ENCODE data around the gene DCDC1. TPM values are rescaled to one million over a fixed set of nuclear protein-coding genes. Genes with fewer than 3 reads are reported as not detected.

The DCDC1 gene
- polyA plus RNA-seq, 3 donors, result 0.03 TPM; not detected in 2

- H3K4me1 Mint-ChIP-seq, result no peaks in the 10 kb centered on the region
- no peak for DNase-seq
- no peak for TF ChIP-seq CTCF (IDR thresholded peaks at IDR 0.05)
- no CpG with 5 or more reads among the region's 3 CpGs for WGBS (ENCODE audit: insufficient coverage)
- intact Hi-C loops (cut with micrococcal nuclease), result no loop called here
- Histone ChIP-seq H3K79me2 (ENCODE audit: insufficient read depth, low read length) (no peaks in the 10 kb centered on the region), H3K9ac (ENCODE audit: insufficient read depth, low read length, poor library complexity, severe bottlenecking) (no peak overlapping the region), H3K9me3 (replicated peaks in 1 of 2; ENCODE audit: control insufficient read depth in 1 of 2, insufficient read depth in 1 of 2, low read length in 2 of 2) (no peaks in the 10 kb centered on the region), H3K27me3 (ENCODE audit: control insufficient read depth in 2 of 2, insufficient read depth in 2 of 2, low read length in 2 of 2) (no peaks in the 10 kb centered on the region), H3K36me3 (replicated peaks in 1 of 2; ENCODE audit: control insufficient read depth in 1 of 2, insufficient read depth in 2 of 2, low read length in 2 of 2) (no peaks in the 10 kb centered on the region), H3K4me3 (replicated peaks in 1 of 3; ENCODE audit: low read depth in 2 of 3, low read length in 3 of 3) (no peak overlapping the region), H2AFZ (ENCODE audit: insufficient read depth, low read depth, low read length, poor library complexity, severe bottlenecking) (no peak overlapping the region), H3K4me2 (replicated peaks; ENCODE audit: extremely low read depth, low read length, poor library complexity, severe bottlenecking) (no peak overlapping the region), H3K4me1 (ENCODE audit: control insufficient read depth in 1 of 2, insufficient read depth in 2 of 2, low read length in 2 of 2) (no peaks in the 10 kb centered on the region), H3K27ac (ENCODE audit: low read depth in 1 of 2, low read length in 2 of 2) (no peak overlapping the region), H4K20me1 (ENCODE audit: insufficient read depth, low read length) (no peaks in the 10 kb centered on the region)
- peaks cover 0 to 3% (median 0%) of the 10 kb centered on the region in 3 donors for H3K27me3 Mint-ChIP-seq (ENCODE audit: low read depth in 3 of 3)
- no peak overlapping the region for H3K27ac Mint-ChIP-seq
- peak overlapping the region in 1 of 2 donors; percentile 4 for H3K4me3 Mint-ChIP-seq
- no peaks in the 10 kb centered on the region for H3K36me3 Mint-ChIP-seq
- H3K9me3 Mint-ChIP-seq, result peaks cover 0 to 1% (median 0%) of the 10 kb centered on the region in 7 donors
Observed at GRCh38 chr11:31001427-31001826, 368.1 kb downstream of the DCDC1 start.

- peaks cover 0 to 1% (median 0%) of the 10 kb centered on the region in 7 donors for H3K9me3 Mint-ChIP-seq
- Histone ChIP-seq H3K4me1 (ENCODE audit: control insufficient read depth in 1 of 2, insufficient read depth in 2 of 2, low read length in 2 of 2) (no peaks in the 10 kb centered on the region), H3K27me3 (ENCODE audit: control insufficient read depth in 2 of 2, insufficient read depth in 2 of 2, low read length in 2 of 2) (no peaks in the 10 kb centered on the region), H3K27ac (ENCODE audit: low read depth in 1 of 2, low read length in 2 of 2) (no peak overlapping the region), H3K9me3 (replicated peaks in 1 of 2; ENCODE audit: control insufficient read depth in 1 of 2, insufficient read depth in 1 of 2, low read length in 2 of 2) (no peaks in the 10 kb centered on the region), H3K9ac (ENCODE audit: insufficient read depth, low read length, poor library complexity, severe bottlenecking) (no peak overlapping the region), H4K20me1 (ENCODE audit: insufficient read depth, low read length) (no peaks in the 10 kb centered on the region), H3K79me2 (ENCODE audit: insufficient read depth, low read length) (no peaks in the 10 kb centered on the region), H3K4me3 (replicated peaks in 1 of 3; ENCODE audit: low read depth in 2 of 3, low read length in 3 of 3) (no peak overlapping the region), H2AFZ (ENCODE audit: insufficient read depth, low read depth, low read length, poor library complexity, severe bottlenecking) (no peak overlapping the region), H3K4me2 (replicated peaks; ENCODE audit: extremely low read depth, low read length, poor library complexity, severe bottlenecking) (no peak overlapping the region), H3K36me3 (replicated peaks in 1 of 2; ENCODE audit: control insufficient read depth in 1 of 2, insufficient read depth in 2 of 2, low read length in 2 of 2) (no peaks in the 10 kb centered on the region)
- no peak for DNase-seq
- intact Hi-C loops (cut with micrococcal nuclease), result no loop called here
- TF ChIP-seq CTCF (IDR thresholded peaks at IDR 0.05), result no peak
- H3K4me3 Mint-ChIP-seq, result no peak overlapping the region
- no peaks in the 10 kb centered on the region for H3K4me1 Mint-ChIP-seq
- H3K27me3 Mint-ChIP-seq (ENCODE audit: low read depth in 3 of 3), result peaks cover 0 to 2% (median 0%) of the 10 kb centered on the region in 3 donors
- no peaks in the 10 kb centered on the region for H3K36me3 Mint-ChIP-seq
- no peak overlapping the region for H3K27ac Mint-ChIP-seq
Observed at GRCh38 chr11:31000381-31000780, 369.2 kb downstream of the DCDC1 start.

Measured in CD14-positive monocyte (primary cell).